Smooth muscle cell of trachea (primary cell): ENCODE data around the gene MYRIP. TPM values are rescaled to one million over a fixed set of nuclear protein-coding genes. Genes with fewer than 3 reads are reported as not detected.

Experiments
- total RNA-seq: library from RNA; depleted of rRNA; stranded (reverse); fragments of >200 nt; gene quantifications from 2 replicates; pipeline ENCODE4 v1.2.1, GENCODE V29; 2014

The MYRIP gene
- total RNA-seq = 0.73 TPM in 1 of 2 replicates, not detected in the other

GRCh38 chr3:39809181-39809994, at the start of gene MYRIP:
TSS of gene MYRIP (plus strand) at chr3:39809609. CDS start at chr3:39900817, 91,208 bp downstream.

GRCh38 chr3:40309418-40309924, 500.1 kb downstream of the MYRIP start, which contains the start of gene EIF1B:
TSS of gene EIF1B (plus strand) at chr3:40309707. CDS start at chr3:40309942, 235 bp downstream.

